ENCODE results near the gene JAKMIP3. TPM values are rescaled to one million over a fixed set of nuclear protein-coding genes. Genes with fewer than 3 reads are reported as not detected.
"Not testable (repeated sequence)": the region's sequence is repeated elsewhere in the genome, so short reads cannot be mapped to it uniquely, and the experiment has no call there.

The JAKMIP3 gene
- polyA plus RNA-seq, 3 donors, result 0.20 TPM; not detected in 2

- H4K20me1 ChIP-seq (ENCODE audit: insufficient read depth, low read length), result no peaks in the 10 kb centered on the region
- H3K4me2 ChIP-seq (replicated peaks; ENCODE audit: extremely low read depth, low read length, poor library complexity, severe bottlenecking), result no peak overlapping the region
- intact Hi-C loops (cut with micrococcal nuclease), result no loop called here
- Mint-ChIP-seq H3K27ac (no peak overlapping the region), H3K27me3 (ENCODE audit: low read depth in 3 of 3) (peaks cover 3 to 9% (median 5%) of the 10 kb centered on the region in 3 donors), H3K36me3 (no peaks in the 10 kb centered on the region), H3K9me3 (peaks cover 0 to 8% (median 2%) of the 10 kb centered on the region in 7 donors), H3K4me1 (no peaks in the 10 kb centered on the region), H3K4me3 (peak overlapping the region in 1 of 2 donors; percentile 48)
- WGBS (ENCODE audit: insufficient coverage), result 73% methylated on average over 23 of the region's 30 CpGs
- no peak overlapping the region for H3K4me3 ChIP-seq (replicated peaks in 1 of 3; ENCODE audit: low read depth in 2 of 3, low read length in 3 of 3)
- H3K79me2 ChIP-seq (ENCODE audit: insufficient read depth, low read length), result no peaks in the 10 kb centered on the region
- TF ChIP-seq, protein P1, sequence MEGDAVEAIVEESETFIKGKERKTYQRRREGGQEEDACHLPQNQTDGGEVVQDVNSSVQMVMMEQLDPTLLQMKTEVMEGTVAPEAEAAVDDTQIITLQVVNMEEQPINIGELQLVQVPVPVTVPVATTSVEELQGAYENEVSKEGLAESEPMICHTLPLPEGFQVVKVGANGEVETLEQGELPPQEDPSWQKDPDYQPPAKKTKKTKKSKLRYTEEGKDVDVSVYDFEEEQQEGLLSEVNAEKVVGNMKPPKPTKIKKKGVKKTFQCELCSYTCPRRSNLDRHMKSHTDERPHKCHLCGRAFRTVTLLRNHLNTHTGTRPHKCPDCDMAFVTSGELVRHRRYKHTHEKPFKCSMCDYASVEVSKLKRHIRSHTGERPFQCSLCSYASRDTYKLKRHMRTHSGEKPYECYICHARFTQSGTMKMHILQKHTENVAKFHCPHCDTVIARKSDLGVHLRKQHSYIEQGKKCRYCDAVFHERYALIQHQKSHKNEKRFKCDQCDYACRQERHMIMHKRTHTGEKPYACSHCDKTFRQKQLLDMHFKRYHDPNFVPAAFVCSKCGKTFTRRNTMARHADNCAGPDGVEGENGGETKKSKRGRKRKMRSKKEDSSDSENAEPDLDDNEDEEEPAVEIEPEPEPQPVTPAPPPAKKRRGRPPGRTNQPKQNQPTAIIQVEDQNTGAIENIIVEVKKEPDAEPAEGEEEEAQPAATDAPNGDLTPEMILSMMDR (IDR thresholded peaks at IDR 0.05), result no peak
- no peak overlapping the region for H3K27ac ChIP-seq (ENCODE audit: low read depth in 1 of 2, low read length in 2 of 2)
- H3K36me3 ChIP-seq (replicated peaks in 1 of 2; ENCODE audit: control insufficient read depth in 1 of 2, insufficient read depth in 2 of 2, low read length in 2 of 2), result no peaks in the 10 kb centered on the region
- no peak overlapping the region for H3K9ac ChIP-seq (ENCODE audit: insufficient read depth, low read length, poor library complexity, severe bottlenecking)
- H3K4me1 ChIP-seq (ENCODE audit: control insufficient read depth in 1 of 2, insufficient read depth in 2 of 2, low read length in 2 of 2), result no peaks in the 10 kb centered on the region
- H2AFZ ChIP-seq (ENCODE audit: insufficient read depth, low read depth, low read length, poor library complexity, severe bottlenecking), result no peak overlapping the region
- no peak for DNase-seq
- H3K27me3 ChIP-seq (ENCODE audit: control insufficient read depth in 2 of 2, insufficient read depth in 2 of 2, low read length in 2 of 2), result no peaks in the 10 kb centered on the region
- H3K9me3 ChIP-seq (replicated peaks in 1 of 2; ENCODE audit: control insufficient read depth in 1 of 2, insufficient read depth in 1 of 2, low read length in 2 of 2), result no peaks in the 10 kb centered on the region
Observed at GRCh38 chr10:132078746-132079345, 13.1 kb downstream of the JAKMIP3 start.

DNA sequence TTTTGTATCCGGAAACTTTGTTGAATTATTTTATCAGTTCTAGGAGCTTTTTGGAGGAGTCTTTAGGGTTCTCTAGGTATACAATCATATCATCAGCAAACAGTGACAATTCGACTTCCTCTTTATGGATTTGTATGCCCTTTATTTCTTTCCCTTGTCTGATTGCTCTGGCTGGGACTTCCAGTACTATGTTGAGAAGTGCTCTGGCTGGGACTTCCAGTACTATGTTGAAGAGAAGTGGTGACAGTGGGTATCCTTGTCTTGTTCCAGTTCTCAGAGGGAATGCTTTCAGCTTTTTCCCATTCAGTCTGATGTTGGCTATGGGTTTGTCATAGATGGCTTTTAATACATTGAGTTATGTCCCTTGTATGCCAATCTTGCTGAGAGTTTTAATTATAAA, 18.6 kb downstream of the JAKMIP3 start:
- H3K79me2 ChIP-seq (ENCODE audit: insufficient read depth, low read length); H3K4me2 ChIP-seq (replicated peaks; ENCODE audit: extremely low read depth, low read length, poor library complexity, severe bottlenecking); H3K9ac ChIP-seq (ENCODE audit: insufficient read depth, low read length, poor library complexity, severe bottlenecking); H3K4me3 ChIP-seq (replicated peaks in 1 of 3; ENCODE audit: low read depth in 2 of 3, low read length in 3 of 3); DNase-seq; H3K27ac ChIP-seq (ENCODE audit: low read depth in 1 of 2, low read length in 2 of 2); H3K4me1 Mint-ChIP-seq; H3K27me3 ChIP-seq (ENCODE audit: control insufficient read depth in 2 of 2, insufficient read depth in 2 of 2, low read length in 2 of 2); H3K9me3 ChIP-seq (replicated peaks in 1 of 2; ENCODE audit: control insufficient read depth in 1 of 2, insufficient read depth in 1 of 2, low read length in 2 of 2); H3K27me3 Mint-ChIP-seq (ENCODE audit: low read depth in 3 of 3); H3K4me1 ChIP-seq (ENCODE audit: control insufficient read depth in 1 of 2, insufficient read depth in 2 of 2, low read length in 2 of 2); H3K36me3 ChIP-seq (replicated peaks in 1 of 2; ENCODE audit: control insufficient read depth in 1 of 2, insufficient read depth in 2 of 2, low read length in 2 of 2); intact Hi-C loops (cut with micrococcal nuclease); H3K27ac Mint-ChIP-seq; H2AFZ ChIP-seq (ENCODE audit: insufficient read depth, low read depth, low read length, poor library complexity, severe bottlenecking); H3K36me3 Mint-ChIP-seq; H3K4me3 Mint-ChIP-seq; H4K20me1 ChIP-seq (ENCODE audit: insufficient read depth, low read length): not testable (repeated sequence)
- WGBS (ENCODE audit: insufficient coverage), result no CpG with 5 or more reads among the region's 2 CpGs
- peaks cover 0 to 13% (median 5%) of the 10 kb centered on the region in 7 donors for H3K9me3 Mint-ChIP-seq

DNA sequence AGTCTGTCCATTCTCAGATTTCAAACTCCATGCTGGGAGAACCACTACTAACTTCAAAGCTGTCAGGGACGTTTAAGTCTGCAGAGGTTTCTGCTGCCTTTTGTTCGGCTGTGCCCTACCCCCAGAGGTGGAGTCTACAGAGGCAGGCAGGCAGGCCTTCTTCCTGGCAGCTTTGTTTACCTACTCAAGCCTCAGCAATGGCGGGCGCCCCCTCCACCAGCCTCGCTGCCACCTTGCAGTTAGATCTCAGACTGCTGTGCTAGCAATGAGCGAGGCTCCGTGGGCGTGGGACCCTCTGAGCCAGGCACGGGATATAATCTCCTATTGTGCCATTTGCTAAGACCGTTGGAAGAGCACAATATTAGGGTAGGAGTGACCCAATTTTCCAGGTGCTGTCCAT, 27.5 kb downstream of the JAKMIP3 start:
- H3K36me3 ChIP-seq (replicated peaks in 1 of 2; ENCODE audit: control insufficient read depth in 1 of 2, insufficient read depth in 2 of 2, low read length in 2 of 2); H3K4me3 ChIP-seq (replicated peaks in 1 of 3; ENCODE audit: low read depth in 2 of 3, low read length in 3 of 3); H3K36me3 Mint-ChIP-seq; H3K4me3 Mint-ChIP-seq; H3K4me2 ChIP-seq (replicated peaks; ENCODE audit: extremely low read depth, low read length, poor library complexity, severe bottlenecking); H3K27ac Mint-ChIP-seq; H3K4me1 Mint-ChIP-seq; H2AFZ ChIP-seq (ENCODE audit: insufficient read depth, low read depth, low read length, poor library complexity, severe bottlenecking); H3K27ac ChIP-seq (ENCODE audit: low read depth in 1 of 2, low read length in 2 of 2); H3K79me2 ChIP-seq (ENCODE audit: insufficient read depth, low read length); intact Hi-C loops (cut with micrococcal nuclease); DNase-seq; H3K9ac ChIP-seq (ENCODE audit: insufficient read depth, low read length, poor library complexity, severe bottlenecking); H3K27me3 ChIP-seq (ENCODE audit: control insufficient read depth in 2 of 2, insufficient read depth in 2 of 2, low read length in 2 of 2); H4K20me1 ChIP-seq (ENCODE audit: insufficient read depth, low read length); H3K4me1 ChIP-seq (ENCODE audit: control insufficient read depth in 1 of 2, insufficient read depth in 2 of 2, low read length in 2 of 2): not testable (repeated sequence)
- peaks cover 7 to 40% (median 23%) of the 10 kb centered on the region in 7 donors for H3K9me3 Mint-ChIP-seq
- peaks cover 9 to 19% (median 13%) of the 10 kb centered on the region in 3 donors for H3K27me3 Mint-ChIP-seq (ENCODE audit: low read depth in 3 of 3)
- 97% methylated on average over 4 of the region's 10 CpGs for WGBS (ENCODE audit: insufficient coverage)
- H3K9me3 ChIP-seq (replicated peaks in 1 of 2; ENCODE audit: control insufficient read depth in 1 of 2, insufficient read depth in 1 of 2, low read length in 2 of 2), result peaks cover 0 to 15% of the 10 kb centered on the region in 2 donors
